22Rv1 (cell line): ENCODE results near the gene CDK5RAP2.

Experiments used
- CTCF ChIP-seq: fragments of 450-650 bp; IDR thresholded peaks from 2 replicates; pipeline ENCODE4 v1.5.1; 2017; ENCODE audit warnings: mild to moderate bottlenecking
- ZFX ChIP-seq: fragments of 450-650 bp; IDR thresholded peaks from 2 replicates; pipeline ENCODE4 v1.6.1; 2017; ENCODE audit warnings: antibody characterized with exemption, borderline replicate concordance

- TF ChIP-seq CTCF (no peak), ZFX (no peak)
Measured at GRCh38 chr9:120441426-120442307, 138.3 kb downstream of the CDK5RAP2 start.
